HCT116 (cell line): ENCODE data around the gene CORO6. TPM values are rescaled to one million over a fixed set of nuclear protein-coding genes. Genes with fewer than 3 reads are reported as not detected.

ENCODE experiments used
- ATAC-seq: fragments of 200-7000 bp; cut with Tn5 transposase; 2 replicates; pipeline ENCODE4 v1.9.1; 2020; ENCODE audit warnings: mild to moderate bottlenecking, moderate library complexity
- BruUV-seq: library from RNA; stranded (reverse); fragments of 400-500 nt; replicated peaks from 2 replicates; lab custom pipeline; 2021; lab: Mats Ljungman, UMichigan
- CTCF ChIA-PET: fragments of 300-600 bp; sonication (Branson Sonifier 250); formaldehyde crosslinking; loops from one replicate; lab custom pipeline; 2021; ENCODE audit warnings: antibody characterized with exemption; lab: Charles Lee
- POLR2A ChIA-PET: fragments of 300-600, 350-600 bp; sonication (Branson Sonifier 250); formaldehyde crosslinking; loops from one replicate; lab custom pipeline; 2021; ENCODE audit warnings: antibody characterized with exemption; lab: Charles Lee
- RAD21 ChIA-PET, 2 experiments: fragments of 300-600 bp; sonication (Branson Sonifier 250); formaldehyde crosslinking; loops; one replicate each; lab custom pipeline; 2023; ENCODE audit warnings: low total read pairs in 2 of 2; ENCODE audit not compliant: uncharacterized antibody in 2 of 2, unreplicated experiment in 2 of 2, low non-redundant PET in 1 of 2; lab: Charles Lee
- DNase-seq: peaks from one replicate; pipeline ENCODE4 v3.0.0-alpha.2; 2010; ENCODE audit warnings: low read depth, low spot score
- H2AFZ ChIP-seq: fragments of 200-600 bp; shearing (Covaris generic), sonication (generic); 2 replicates; pipeline ENCODE4 v1.6.1; 2017; ENCODE audit warnings: low read depth, mixed run types, mixed read lengths, antibody characterized with exemption, low read length; ENCODE audit not compliant: poor library complexity, severe bottlenecking
- H3K27ac ChIP-seq: 2 replicates; pipeline ENCODE4 v1.5.1; 2012; ENCODE audit warnings: low read depth, low read length
- H3K27me3 ChIP-seq: fragments of 200-600 bp; sonication (generic); 2 replicates; pipeline ENCODE4 v1.6.1; 2016; ENCODE audit warnings: mixed run types, low read length, mixed read lengths; ENCODE audit not compliant: insufficient read depth
- H3K36me3 ChIP-seq, 2 experiments: fragments of 200-500 bp in 1 of 2; fragments of 200-600 bp in 1 of 2; sonication (Bioruptor generic) in 1 of 2; sonication (generic) in 1 of 2; 2 replicates each; pipeline versions ENCODE4 v1.5.1 to v1.6.1; 2014 to 2016; ENCODE audit warnings: low read length in 2 of 2, inconsistent platforms in 1 of 2, mixed read lengths in 1 of 2, mixed run types in 1 of 2; ENCODE audit not compliant: insufficient read depth in 2 of 2, control insufficient read depth in 1 of 2
- H3K4me1 ChIP-seq, 2 experiments: fragments of 200-600 bp in 1 of 2; sonication (generic) in 1 of 2; 2 replicates each; pipeline versions ENCODE4 v1.5.1 to v1.6.1; 2012 to 2017; ENCODE audit warnings: low read length in 2 of 2, inconsistent platforms in 1 of 2, mild to moderate bottlenecking in 1 of 2, mixed read lengths in 1 of 2, mixed run types in 1 of 2, moderate library complexity in 1 of 2; ENCODE audit not compliant: insufficient read depth in 2 of 2, control insufficient read depth in 1 of 2
- H3K4me2 ChIP-seq: fragments of 200-600 bp; sonication (generic); 2 replicates; pipeline ENCODE4 v1.6.1; 2017; ENCODE audit warnings: mixed run types, low read length, mixed read lengths
- H3K4me3 ChIP-seq, 2 experiments: fragments of 200-600 bp in 1 of 2; sonication (generic) in 1 of 2; replicated peaks in 1 of 2; 2 replicates each; pipeline ENCODE4 v1.5.1; 2011 to 2016; ENCODE audit warnings: low read length in 2 of 2, control low read depth in 1 of 2, low read depth in 1 of 2, mild to moderate bottlenecking in 1 of 2, mixed read lengths in 1 of 2, mixed run types in 1 of 2
- H3K79me2 ChIP-seq: fragments of 200-600 bp; sonication (generic); 2 replicates; pipeline ENCODE4 v1.6.1; 2017; ENCODE audit warnings: mild to moderate bottlenecking, mixed run types, low read length, moderate library complexity, mixed read lengths; ENCODE audit not compliant: insufficient read depth
- H3K9ac ChIP-seq: fragments of 200-600 bp; sonication (generic); 2 replicates; pipeline ENCODE4 v1.6.1; 2016; ENCODE audit warnings: low read length, mixed read lengths
- H3K9me2 ChIP-seq: fragments of 200-600 bp; sonication (generic), shearing (Covaris generic); 2 replicates; pipeline ENCODE4 v1.6.1; 2017; ENCODE audit warnings: mixed run types, mild to moderate bottlenecking, moderate library complexity; ENCODE audit not compliant: insufficient read depth
- H3K9me3 ChIP-seq, 2 experiments: fragments of 200-500 bp in 1 of 2; fragments of 200-600 bp in 1 of 2; sonication (Bioruptor generic) in 1 of 2; sonication (generic) in 1 of 2; 2 replicates each; pipeline ENCODE4 v1.6.1; 2014 to 2017; ENCODE audit warnings: low read length in 2 of 2, mixed read lengths in 2 of 2, inconsistent platforms in 1 of 2, low read depth in 1 of 2, mild to moderate bottlenecking in 1 of 2, mixed run types in 1 of 2, moderate library complexity in 1 of 2; ENCODE audit not compliant: control insufficient read depth in 1 of 2, insufficient read depth in 1 of 2
- H4K20me1 ChIP-seq: fragments of 200-600 bp; sonication (generic), shearing (Covaris generic); 2 replicates; pipeline ENCODE4 v1.6.1; 2017; ENCODE audit warnings: mixed run types, mild to moderate bottlenecking, moderate library complexity; ENCODE audit not compliant: insufficient read depth
- CEBPB ChIP-seq: IDR thresholded peaks from 2 replicates; pipeline ENCODE4 v1.6.1; 2012; ENCODE audit warnings: low read depth
- ELF1 ChIP-seq: IDR thresholded peaks from 2 replicates; pipeline ENCODE4 v1.6.1; 2012; ENCODE audit warnings: low read depth, borderline replicate concordance
- EZH2 ChIP-seq: fragments of 200-600 bp; sonication (generic); IDR thresholded peaks from 2 replicates; pipeline ENCODE4 v1.6.1; 2017; ENCODE audit warnings: antibody characterized with exemption, mixed run types
- FOSL1 ChIP-seq: IDR thresholded peaks from 2 replicates; pipeline ENCODE4 v1.6.1; 2012; ENCODE audit warnings: low read depth
- JUND ChIP-seq: IDR thresholded peaks from 2 replicates; pipeline ENCODE4 v1.6.1; 2012
- POLR2A ChIP-seq: IDR thresholded peaks from 2 replicates; pipeline ENCODE4 v1.7.0; 2011; ENCODE audit warnings: borderline replicate concordance; ENCODE audit not compliant: insufficient read depth, insufficient read length; ENCODE audit errors: extremely low read depth
- POLR2AphosphoS5 ChIP-seq: IDR thresholded peaks from 2 replicates; pipeline ENCODE4 v1.6.1; 2011; ENCODE audit warnings: mild to moderate bottlenecking, low read depth, low read length, moderate library complexity
- RAD21 ChIP-seq: IDR thresholded peaks from 2 replicates; pipeline ENCODE4 v1.6.1; 2012; ENCODE audit warnings: low read depth, mild to moderate bottlenecking
- SIN3A ChIP-seq: IDR thresholded peaks from 2 replicates; pipeline ENCODE4 v1.6.1; 2012; ENCODE audit warnings: low read depth
- intact Hi-C: fragments of 100-400 bp; cut with micrococcal nuclease; formaldehyde crosslinking; loops from 2 replicates; pipeline ENCODE4 v1.10.0; 2022
- total RNA-seq: library from RNA; stranded (reverse); gene quantifications from one replicate; pipeline ENCODE4 v1.2.1, GENCODE V29; 2021; ENCODE audit not compliant: unreplicated experiment
- TF ChIP-seq, protein P1 (sequence below): IDR thresholded peaks from 2 replicates; pipeline ENCODE4 v1.6.1; 2012

Gene CORO6
- total RNA-seq, 1 experiment from 2014 or later: 8.7 TPM

GRCh38 chr17:29628644-29629043 lies 5.9 kb upstream of the CORO6 start:
- Histone ChIP-seq H3K36me3 (peaks cover 0 to 2% of the 10 kb centered on the region in 2 experiments; a peak in 1 of 4 replicates), H3K27ac (no peak overlapping the region), H3K9me3 (no peaks in the 10 kb centered on the region), H3K4me3 (no peak overlapping the region), H3K4me2 (no peak overlapping the region), H4K20me1 (no peaks in the 10 kb centered on the region), H3K9me2 (no peaks in the 10 kb centered on the region), H2AFZ (no peak overlapping the region), H3K27me3 (no peaks in the 10 kb centered on the region), H3K4me1 (peaks cover 3 to 23% of the 10 kb centered on the region in 2 experiments), H3K9ac (no peak overlapping the region), H3K79me2 (no peaks in the 10 kb centered on the region)
- intact Hi-C loops: no loop called here
- ChIA-PET RAD21 (no interaction called here), POLR2A (no interaction called here), CTCF (no interaction called here)
- TF ChIP-seq EZH2 (no peak), FOSL1 (no peak), POLR2AphosphoS5 (no peak), SIN3A (no peak), RAD21 (no peak), CEBPB (no peak), POLR2A (no peak), JUND (no peak)
- TF ChIP-seq, protein P1, sequence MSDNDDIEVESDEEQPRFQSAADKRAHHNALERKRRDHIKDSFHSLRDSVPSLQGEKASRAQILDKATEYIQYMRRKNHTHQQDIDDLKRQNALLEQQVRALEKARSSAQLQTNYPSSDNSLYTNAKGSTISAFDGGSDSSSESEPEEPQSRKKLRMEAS: no peak
- no peak for ATAC-seq
- DNase-seq: no peak
- BruUV-seq: no TSS peak

DNA sequence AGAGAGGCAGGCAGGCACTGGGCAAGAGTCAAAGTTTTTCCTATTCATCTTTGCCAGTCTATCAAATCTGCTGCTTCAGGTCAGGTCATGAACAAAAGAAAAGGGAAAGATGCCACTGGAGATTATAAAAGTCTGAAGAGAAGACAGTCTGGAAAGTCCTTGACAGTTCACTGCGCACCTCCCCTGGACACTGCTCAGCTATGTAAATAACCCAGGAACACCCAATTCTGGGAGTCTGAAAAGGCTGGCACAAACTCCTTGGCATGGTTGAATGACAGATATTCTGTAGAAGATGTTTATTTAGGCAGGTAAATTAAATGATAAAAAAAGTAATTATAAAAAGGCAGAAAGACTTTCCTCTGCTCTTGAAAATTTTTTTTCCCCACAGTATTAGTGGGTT lies 5.2 kb upstream of the CORO6 start:
- no peak for DNase-seq
- Histone ChIP-seq H3K9me2 (no peaks in the 10 kb centered on the region), H3K4me1 (peaks cover 6 to 30% of the 10 kb centered on the region in 2 experiments), H3K4me2 (no peak overlapping the region), H4K20me1 (no peaks in the 10 kb centered on the region), H2AFZ (no peak overlapping the region), H3K36me3 (peaks cover 0 to 2% of the 10 kb centered on the region in 2 experiments; a peak in 1 of 4 replicates), H3K27ac (no peak overlapping the region), H3K9ac (no peak overlapping the region), H3K4me3 (no peak overlapping the region), H3K9me3 (no peaks in the 10 kb centered on the region), H3K79me2 (no peaks in the 10 kb centered on the region), H3K27me3 (no peaks in the 10 kb centered on the region)
- CTCF ChIA-PET: no interaction called here
- RAD21 ChIA-PET: no interaction called here
- no peak for ATAC-seq
- POLR2A ChIA-PET: no interaction called here
- intact Hi-C loops: no loop called here
- BruUV-seq: no TSS peak
- TF ChIP-seq ELF1: no peak
- TF ChIP-seq, protein P1: no peak
